Measurements from ENCODE around the gene LARP1B.

Gene LARP1B

GRCh38 chr4:128123036-128123435 lies 61.9 kb downstream of the LARP1B start:
- H3K4me3 ChIP-seq (ENCODE audit: low read depth, low read length), result no peak overlapping the region
- TF ChIP-seq CTCF (IDR thresholded peaks at IDR 0.05; ENCODE audit: low read depth, low read length, missing control alignments), result no peak
- no peak for DNase-seq (ENCODE audit: low read depth)

- H3K4me3 ChIP-seq (ENCODE audit: low read depth, low read length), result no peak overlapping the region
- no peak for TF ChIP-seq CTCF (IDR thresholded peaks at IDR 0.05; ENCODE audit: low read depth, low read length, missing control alignments)
- no peak for DNase-seq (ENCODE audit: low read depth)
Measured at GRCh38 chr4:128130621-128131020, 69.5 kb downstream of the LARP1B start.

GRCh38 chr4:128134925-128135324 lies 73.8 kb downstream of the LARP1B start:
- H3K4me3 ChIP-seq (ENCODE audit: low read depth, low read length), result no peak overlapping the region
- TF ChIP-seq CTCF (IDR thresholded peaks at IDR 0.05; ENCODE audit: low read depth, low read length, missing control alignments), result no peak
- no peak for DNase-seq (ENCODE audit: low read depth)

- no peak overlapping the region for H3K4me3 ChIP-seq (ENCODE audit: low read depth, low read length)
- DNase-seq (ENCODE audit: low read depth), result no peak
- no peak for TF ChIP-seq CTCF (IDR thresholded peaks at IDR 0.05; ENCODE audit: low read depth, low read length, missing control alignments)
Measured at GRCh38 chr4:128135391-128135790, 74.3 kb downstream of the LARP1B start.

- no peak overlapping the region for H3K4me3 ChIP-seq (ENCODE audit: low read depth, low read length)
- no peak for DNase-seq (ENCODE audit: low read depth)
- no peak for TF ChIP-seq CTCF (IDR thresholded peaks at IDR 0.05; ENCODE audit: low read depth, low read length, missing control alignments)
Measured at GRCh38 chr4:128141866-128142265, 80.8 kb downstream of the LARP1B start.

- no peak overlapping the region for H3K4me3 ChIP-seq (ENCODE audit: low read depth, low read length)
- no peak for TF ChIP-seq CTCF (IDR thresholded peaks at IDR 0.05; ENCODE audit: low read depth, low read length, missing control alignments)
- DNase-seq (ENCODE audit: low read depth), result no peak
Measured at GRCh38 chr4:128145727-128146126, 84.6 kb downstream of the LARP1B start.

GRCh38 chr4:128153800-128154199 lies 92.7 kb downstream of the LARP1B start:
- no peak for TF ChIP-seq CTCF (IDR thresholded peaks at IDR 0.05; ENCODE audit: low read depth, low read length, missing control alignments)
- DNase-seq (ENCODE audit: low read depth), result no peak
- no peak overlapping the region for H3K4me3 ChIP-seq (ENCODE audit: low read depth, low read length)

All from GM12864 (cell line).